Naive thymus-derived CD4-positive, alpha-beta T cell (primary cell): Measurements from ENCODE around the gene FGD4. TPM values are rescaled to one million over a fixed set of nuclear protein-coding genes. Genes with fewer than 3 reads are reported as not detected.

ENCODE experiments used
- ATAC-seq: fragments of 150-1000 bp; cut with Tn5 transposase; 2 replicates; pipeline ENCODE4 v1.10.0; 2021; ENCODE audit warnings: mild to moderate bottlenecking, moderate library complexity
- CTCF ChIA-PET: fragments of 350-600 bp; sonication (Branson Sonifier 250); formaldehyde crosslinking; loops from one replicate; lab custom pipeline; 2021; ENCODE audit warnings: antibody characterized with exemption; lab: Charles Lee
- POLR2A ChIA-PET: fragments of 350-600 bp; sonication (Branson Sonifier 250); formaldehyde crosslinking; loops from one replicate; lab custom pipeline; 2021; ENCODE audit warnings: antibody characterized with exemption, inconsistent platforms; lab: Charles Lee
- DNase-seq, 9 donors: peaks; one replicate each; pipeline versions ENCODE4 v3.0.0 to v3.0.0-alpha.2; 2020 to 2022; ENCODE audit warnings: mixed read lengths in 1 of 9
- H3K27ac ChIP-seq: one replicate; pipeline ENCODE4 v1.7.0; 2013; ENCODE audit warnings: mild to moderate bottlenecking, low read depth, low read length, moderate library complexity
- H3K27me3 ChIP-seq, 2 donors: one replicate each; pipeline ENCODE4 v1.7.0; 2013; ENCODE audit warnings: low read length in 2 of 2, mild to moderate bottlenecking in 2 of 2, moderate library complexity in 2 of 2; ENCODE audit not compliant: control insufficient read depth in 2 of 2, insufficient read depth in 2 of 2
- H3K36me3 ChIP-seq, 3 experiments: 1 replicate in 2 of 3; 2 replicates in 1 of 3; pipeline ENCODE4 v1.7.0; 2013; ENCODE audit warnings: low read length in 3 of 3, mild to moderate bottlenecking in 3 of 3, moderate library complexity in 1 of 3; ENCODE audit not compliant: insufficient read depth in 3 of 3, control insufficient read depth in 2 of 3
- H3K4me1 ChIP-seq, 2 donors: one replicate each; pipeline ENCODE4 v1.7.0; 2013; ENCODE audit warnings: low read length in 2 of 2, mild to moderate bottlenecking in 2 of 2, moderate library complexity in 1 of 2; ENCODE audit not compliant: control insufficient read depth in 2 of 2, insufficient read depth in 2 of 2
- H3K4me3 ChIP-seq: 2 replicates; pipeline ENCODE4 v1.7.0; 2013; ENCODE audit warnings: mild to moderate bottlenecking, low read length
- H3K9me3 ChIP-seq, 3 experiments: 1 replicate in 2 of 3; 2 replicates in 1 of 3; pipeline ENCODE4 v1.7.0; 2013; ENCODE audit warnings: low read length in 3 of 3; ENCODE audit not compliant: control insufficient read depth in 2 of 3
- H3K27ac Mint-ChIP-seq, 9 donors: one replicate each; pipeline ENCODE4 v1.8.0; 2020 to 2022; ENCODE audit warnings: mixed read lengths in 9 of 9, mild to moderate bottlenecking in 8 of 9, moderate library complexity in 5 of 9, inconsistent platforms in 2 of 9
- H3K27me3 Mint-ChIP-seq, 5 donors: one replicate each; pipeline ENCODE4 v1.8.0; 2021 to 2022; ENCODE audit warnings: mixed read lengths in 5 of 5, mild to moderate bottlenecking in 1 of 5
- H3K36me3 Mint-ChIP-seq, 5 donors: one replicate each; pipeline ENCODE4 v1.8.0; 2020 to 2022; ENCODE audit warnings: mixed read lengths in 5 of 5, mild to moderate bottlenecking in 3 of 5, inconsistent platforms in 1 of 5
- H3K4me1 Mint-ChIP-seq, 7 donors: one replicate each; pipeline ENCODE4 v1.8.0; 2020 to 2022; ENCODE audit warnings: mixed read lengths in 7 of 7, mild to moderate bottlenecking in 3 of 7, inconsistent platforms in 1 of 7
- H3K4me3 Mint-ChIP-seq, 10 donors: one replicate each; pipeline ENCODE4 v1.8.0; 2020 to 2022; ENCODE audit warnings: mild to moderate bottlenecking in 10 of 10, mixed read lengths in 10 of 10, moderate library complexity in 6 of 10, inconsistent platforms in 2 of 10
- H3K9me3 Mint-ChIP-seq, 11 donors: one replicate each; pipeline ENCODE4 v1.8.0; 2020 to 2022; ENCODE audit warnings: mixed read lengths in 11 of 11, mild to moderate bottlenecking in 4 of 11, inconsistent platforms in 1 of 11, moderate library complexity in 1 of 11
- intact Hi-C, 2 donors: fragments of 100-400 bp; cut with micrococcal nuclease; formaldehyde crosslinking; loops; one replicate each; pipeline ENCODE4 v1.15.1; 2023
- polyA plus RNA-seq, 2 donors: library from polyadenylated mRNA; unstranded; fragments of 300-500 nt; fragmentation: Illumina TruSeq; gene quantifications; one replicate each; pipeline ENCODE4 v1.2.3, GENCODE V29; 2021
- total RNA-seq, 6 experiments: library from RNA in 5 of 6; stranded (reverse) in 5 of 6; gene quantifications; 1 replicate in 5 of 6; 2 replicates in 1 of 6; pipeline ENCODE4 v1.2.3 and lab custom pipeline; 2021 to 2026

FGD4 gene
- total and polyA plus RNA-seq, 7 experiments from 2014 or later = 0.12 to 13.7 (median 0.50) TPM; not detected in 1

GRCh38 chr12:32470936-32471470, 71.6 kb downstream of the FGD4 start:
- DNase-seq (no peak), ATAC-seq (no peak)
- H3K27ac Mint-ChIP-seq = no peak overlapping the region
- ChIA-PET POLR2A (no interaction called here), CTCF (no interaction called here)
- Histone ChIP-seq H3K9me3 (no peaks in the 10 kb centered on the region), H3K4me1 (no peaks in the 10 kb centered on the region), H3K4me3 (no peak overlapping the region), H3K36me3 (no peaks in the 10 kb centered on the region), H3K27me3 (no peaks in the 10 kb centered on the region), H3K27ac (no peak overlapping the region)
- H3K9me3 Mint-ChIP-seq = peaks cover 0 to 3% (median 0%) of the 10 kb centered on the region in 11 donors
- no peaks in the 10 kb centered on the region for H3K36me3 Mint-ChIP-seq
- H3K4me1 Mint-ChIP-seq = peaks cover 0 to 6% (median 0%) of the 10 kb centered on the region in 7 donors
- intact Hi-C loops = no loop called here
- H3K4me3 Mint-ChIP-seq = no peak overlapping the region
- H3K27me3 Mint-ChIP-seq = peaks cover 0 to 4% (median 0%) of the 10 kb centered on the region in 5 donors

- ATAC-seq (no peak), DNase-seq (no peak)
- Histone ChIP-seq H3K27ac (no peak overlapping the region), H3K27me3 (no peaks in the 10 kb centered on the region), H3K9me3 (no peaks in the 10 kb centered on the region), H3K4me1 (no peaks in the 10 kb centered on the region), H3K36me3 (no peaks in the 10 kb centered on the region), H3K4me3 (no peak overlapping the region)
- Mint-ChIP-seq H3K9me3 (peaks cover 0 to 3% (median 0%) of the 10 kb centered on the region in 11 donors), H3K4me1 (peaks cover 0 to 6% (median 0%) of the 10 kb centered on the region in 7 donors), H3K4me3 (no peak overlapping the region), H3K36me3 (no peaks in the 10 kb centered on the region), H3K27me3 (peaks cover 0 to 4% (median 0%) of the 10 kb centered on the region in 5 donors), H3K27ac (no peak overlapping the region)
- CTCF ChIA-PET = no interaction called here
- POLR2A ChIA-PET = no interaction called here
- intact Hi-C loops = no loop called here
Observed at GRCh38 chr12:32471591-32472001, 72.2 kb downstream of the FGD4 start.

- intact Hi-C loops = no loop called here
- Histone ChIP-seq H3K4me1 (no peaks in the 10 kb centered on the region), H3K36me3 (no peaks in the 10 kb centered on the region), H3K27me3 (no peaks in the 10 kb centered on the region), H3K27ac (no peak overlapping the region), H3K4me3 (no peak overlapping the region), H3K9me3 (no peaks in the 10 kb centered on the region)
- ATAC-seq = no peak
- Mint-ChIP-seq H3K27me3 (peaks cover 4 to 13% (median 7%) of the 10 kb centered on the region in 5 donors), H3K27ac (no peak overlapping the region), H3K4me3 (no peak overlapping the region), H3K4me1 (peaks cover 0 to 2% (median 0%) of the 10 kb centered on the region in 7 donors), H3K9me3 (peaks cover 0 to 3% (median 0%) of the 10 kb centered on the region in 11 donors), H3K36me3 (no peaks in the 10 kb centered on the region)
- CTCF ChIA-PET = no interaction called here
- DNase-seq = no peak
- POLR2A ChIA-PET = no interaction called here
Observed at GRCh38 chr12:32475724-32476123, 76.4 kb downstream of the FGD4 start.

GRCh38 chr12:32476446-32476845, 77.1 kb downstream of the FGD4 start:
- CTCF ChIA-PET = no interaction called here
- no peak overlapping the region for H3K4me3 ChIP-seq

GRCh38 chr12:32477714-32478113, 78.4 kb downstream of the FGD4 start:
- ATAC-seq (no peak), DNase-seq (no peak)
- no peaks in the 10 kb centered on the region for H3K9me3 Mint-ChIP-seq
- intact Hi-C loops = no loop called here
- H3K4me1 Mint-ChIP-seq = peaks cover 0 to 2% (median 0%) of the 10 kb centered on the region in 7 donors
- H3K36me3 ChIP-seq = no peaks in the 10 kb centered on the region
- H3K4me3 ChIP-seq = no peak overlapping the region
- CTCF ChIA-PET = no interaction called here
- H3K27ac Mint-ChIP-seq = no peak overlapping the region
- H3K4me3 Mint-ChIP-seq = no peak overlapping the region
- peaks cover 4 to 16% (median 7%) of the 10 kb centered on the region in 5 donors for H3K27me3 Mint-ChIP-seq
- H3K27ac ChIP-seq = no peak overlapping the region
- POLR2A ChIA-PET = no interaction called here
- H3K4me1 ChIP-seq = no peaks in the 10 kb centered on the region
- no peaks in the 10 kb centered on the region for H3K9me3 ChIP-seq
- no peaks in the 10 kb centered on the region for H3K36me3 Mint-ChIP-seq
- H3K27me3 ChIP-seq = no peaks in the 10 kb centered on the region

More at GRCh38 chr12:32476446-32476845, 77.1 kb downstream of the FGD4 start:
- H3K4me1 ChIP-seq = no peaks in the 10 kb centered on the region
- DNase-seq (no peak), ATAC-seq (no peak)
- H3K9me3 ChIP-seq = no peaks in the 10 kb centered on the region
- intact Hi-C loops = no loop called here
- peaks cover 0 to 2% (median 0%) of the 10 kb centered on the region in 7 donors for H3K4me1 Mint-ChIP-seq
- H3K27me3 ChIP-seq = no peaks in the 10 kb centered on the region
- H3K27me3 Mint-ChIP-seq = peaks cover 4 to 13% (median 7%) of the 10 kb centered on the region in 5 donors
- POLR2A ChIA-PET = no interaction called here
- no peak overlapping the region for H3K27ac Mint-ChIP-seq
- no peaks in the 10 kb centered on the region for H3K36me3 ChIP-seq
- no peaks in the 10 kb centered on the region for H3K9me3 Mint-ChIP-seq
- no peak overlapping the region for H3K27ac ChIP-seq
- H3K36me3 Mint-ChIP-seq = no peaks in the 10 kb centered on the region
- no peak overlapping the region for H3K4me3 Mint-ChIP-seq

- Histone ChIP-seq H3K27ac (no peak overlapping the region), H3K9me3 (no peaks in the 10 kb centered on the region), H3K4me1 (no peaks in the 10 kb centered on the region), H3K4me3 (no peak overlapping the region), H3K27me3 (no peaks in the 10 kb centered on the region), H3K36me3 (no peaks in the 10 kb centered on the region)
- Mint-ChIP-seq H3K9me3 (no peaks in the 10 kb centered on the region), H3K27me3 (peaks cover 4 to 16% (median 7%) of the 10 kb centered on the region in 5 donors), H3K36me3 (no peaks in the 10 kb centered on the region), H3K4me3 (no peak overlapping the region), H3K4me1 (peaks cover 0 to 2% (median 0%) of the 10 kb centered on the region in 7 donors), H3K27ac (no peak overlapping the region)
- ATAC-seq = no peak
- intact Hi-C loops = no loop called here
- ChIA-PET POLR2A (no interaction called here), CTCF (no interaction called here)
- DNase-seq = no peak
Observed at GRCh38 chr12:32478166-32478565, 78.8 kb downstream of the FGD4 start.
